ENCODE results near the gene KDM2A.
"Not testable (repeated sequence)": the region's sequence is repeated elsewhere in the genome, so short reads cannot be mapped to it uniquely, and the experiment has no call there.

The KDM2A gene

GRCh38 chr11:67230406-67230805 lies 111.3 kb downstream of the KDM2A start:
- H3K9me3 Mint-ChIP-seq (ENCODE audit: low read depth) = no peaks in the 10 kb centered on the region
- H3K27ac Mint-ChIP-seq = no peak overlapping the region
- peaks cover 6% of the 10 kb centered on the region for H3K36me3 Mint-ChIP-seq
- no peaks in the 10 kb centered on the region for H3K27me3 Mint-ChIP-seq
- H3K4me3 Mint-ChIP-seq = no peak overlapping the region
- peaks cover 12% of the 10 kb centered on the region for H3K4me1 Mint-ChIP-seq (ENCODE audit: low read depth)

GRCh38 chr11:67230886-67231285 lies 111.8 kb downstream of the KDM2A start:
- Mint-ChIP-seq H3K27me3 (no peaks in the 10 kb centered on the region), H3K36me3 (peaks cover 6% of the 10 kb centered on the region), H3K4me1 (ENCODE audit: low read depth) (peaks cover 12% of the 10 kb centered on the region), H3K27ac (no peak overlapping the region), H3K9me3 (ENCODE audit: low read depth) (no peaks in the 10 kb centered on the region), H3K4me3 (no peak overlapping the region)

GRCh38 chr11:67233584-67234190 lies 114.6 kb downstream of the KDM2A start:
- Mint-ChIP-seq H3K9me3 (ENCODE audit: low read depth) (no peaks in the 10 kb centered on the region), H3K36me3 (peaks cover 6% of the 10 kb centered on the region), H3K27ac (peak overlapping the region; percentile 25), H3K27me3 (no peaks in the 10 kb centered on the region), H3K4me3 (no peak overlapping the region), H3K4me1 (ENCODE audit: low read depth) (peaks cover 18% of the 10 kb centered on the region)

GRCh38 chr11:67234571-67234970 lies 115.5 kb downstream of the KDM2A start:
- H3K27me3 Mint-ChIP-seq; H3K4me3 Mint-ChIP-seq; H3K36me3 Mint-ChIP-seq; H3K9me3 Mint-ChIP-seq (ENCODE audit: low read depth): not testable (repeated sequence)
- Mint-ChIP-seq H3K4me1 (ENCODE audit: low read depth) (peaks cover 27% of the 10 kb centered on the region), H3K27ac (peak overlapping the region; percentile 66)

GRCh38 chr11:67237574-67237973 lies 118.5 kb downstream of the KDM2A start:
- Mint-ChIP-seq H3K36me3 (peaks cover 16% of the 10 kb centered on the region), H3K4me3 (no peak overlapping the region), H3K4me1 (ENCODE audit: low read depth) (peaks cover 40% of the 10 kb centered on the region), H3K27ac (no peak overlapping the region), H3K9me3 (ENCODE audit: low read depth) (no peaks in the 10 kb centered on the region), H3K27me3 (no peaks in the 10 kb centered on the region)

- Mint-ChIP-seq H3K4me1 (ENCODE audit: low read depth) (peaks cover 47% of the 10 kb centered on the region), H3K9me3 (ENCODE audit: low read depth) (no peaks in the 10 kb centered on the region), H3K27me3 (no peaks in the 10 kb centered on the region), H3K27ac (peak overlapping the region; percentile 99), H3K36me3 (peaks cover 22% of the 10 kb centered on the region), H3K4me3 (peak overlapping the region; percentile 97)
These were observed 120.1 kb downstream of the KDM2A start for GRCh38 chr11:67238894-67239782.

- H3K27ac Mint-ChIP-seq = peak overlapping the region; percentile 99
- peaks cover 23% of the 10 kb centered on the region for H3K36me3 Mint-ChIP-seq
- H3K27me3 Mint-ChIP-seq = no peaks in the 10 kb centered on the region
- peak overlapping the region; percentile 97 for H3K4me3 Mint-ChIP-seq
- H3K4me1 Mint-ChIP-seq (ENCODE audit: low read depth) = peaks cover 49% of the 10 kb centered on the region
- H3K9me3 Mint-ChIP-seq (ENCODE audit: low read depth) = no peaks in the 10 kb centered on the region
These were observed 120.9 kb downstream of the KDM2A start for GRCh38 chr11:67239783-67240575.

GRCh38 chr11:67240576-67241389 lies 121.7 kb downstream of the KDM2A start:
- H3K36me3 Mint-ChIP-seq = peaks cover 26% of the 10 kb centered on the region
- no peaks in the 10 kb centered on the region for H3K27me3 Mint-ChIP-seq
- peak overlapping the region; percentile 99 for H3K27ac Mint-ChIP-seq
- peaks cover 55% of the 10 kb centered on the region for H3K4me1 Mint-ChIP-seq (ENCODE audit: low read depth)
- no peaks in the 10 kb centered on the region for H3K9me3 Mint-ChIP-seq (ENCODE audit: low read depth)
- peak overlapping the region; percentile 97 for H3K4me3 Mint-ChIP-seq

GRCh38 chr11:67242548-67242947 lies 123.5 kb downstream of the KDM2A start:
- H3K36me3 Mint-ChIP-seq = peaks cover 27% of the 10 kb centered on the region
- peak overlapping the region; percentile 97 for H3K4me3 Mint-ChIP-seq

GRCh38 chr11:67243051-67243450 lies 124.0 kb downstream of the KDM2A start:
- Mint-ChIP-seq H3K4me3 (peak overlapping the region; percentile 97), H3K9me3 (ENCODE audit: low read depth) (no peaks in the 10 kb centered on the region), H3K27ac (peak overlapping the region; percentile 80), H3K27me3 (no peaks in the 10 kb centered on the region), H3K4me1 (ENCODE audit: low read depth) (peaks cover 61% of the 10 kb centered on the region), H3K36me3 (peaks cover 27% of the 10 kb centered on the region)

More at GRCh38 chr11:67242548-67242947, 123.5 kb downstream of the KDM2A start:
- no peaks in the 10 kb centered on the region for H3K9me3 Mint-ChIP-seq (ENCODE audit: low read depth)
- peak overlapping the region; percentile 80 for H3K27ac Mint-ChIP-seq
- H3K27me3 Mint-ChIP-seq = no peaks in the 10 kb centered on the region
- peaks cover 60% of the 10 kb centered on the region for H3K4me1 Mint-ChIP-seq (ENCODE audit: low read depth)

- H3K36me3 Mint-ChIP-seq = peaks cover 26% of the 10 kb centered on the region
- peaks cover 51% of the 10 kb centered on the region for H3K4me1 Mint-ChIP-seq (ENCODE audit: low read depth)
- no peaks in the 10 kb centered on the region for H3K9me3 Mint-ChIP-seq (ENCODE audit: low read depth)
- no peak overlapping the region for H3K4me3 Mint-ChIP-seq
- H3K27ac Mint-ChIP-seq = peak overlapping the region; percentile 72
- H3K27me3 Mint-ChIP-seq = no peaks in the 10 kb centered on the region
These were observed 126.0 kb downstream of the KDM2A start for GRCh38 chr11:67245046-67245445.

GRCh38 chr11:67247946-67248550 lies 129.0 kb downstream of the KDM2A start:
- Mint-ChIP-seq H3K4me3 (no peak overlapping the region), H3K27ac (no peak overlapping the region), H3K9me3 (ENCODE audit: low read depth) (no peaks in the 10 kb centered on the region), H3K27me3 (no peaks in the 10 kb centered on the region), H3K4me1 (ENCODE audit: low read depth) (peaks cover 54% of the 10 kb centered on the region), H3K36me3 (peaks cover 9% of the 10 kb centered on the region)

- Mint-ChIP-seq H3K4me1 (ENCODE audit: low read depth) (peaks cover 54% of the 10 kb centered on the region), H3K27ac (no peak overlapping the region), H3K36me3 (peaks cover 7% of the 10 kb centered on the region), H3K4me3 (no peak overlapping the region), H3K27me3 (no peaks in the 10 kb centered on the region), H3K9me3 (ENCODE audit: low read depth) (no peaks in the 10 kb centered on the region)
These were observed 129.6 kb downstream of the KDM2A start for GRCh38 chr11:67248653-67249052.
